Nephron progenitor cell (in vitro differentiated cells): ENCODE results near the gene SORCS2.

ENCODE experiments used
- DNase-seq: peaks from one replicate; pipeline ENCODE4 v3.0.0; 2021
- H3K27ac Mint-ChIP-seq: 2 replicates; pipeline ENCODE4 v1.8.0; 2021; ENCODE audit warnings: mild to moderate bottlenecking, moderate library complexity, mixed read lengths
- H3K27me3 Mint-ChIP-seq: 2 replicates; pipeline ENCODE4 v1.8.0; 2021; ENCODE audit warnings: mild to moderate bottlenecking, low read depth, mixed read lengths; ENCODE audit not compliant: poor library complexity
- H3K36me3 Mint-ChIP-seq: 2 replicates; pipeline ENCODE4 v1.8.0; 2021; ENCODE audit warnings: low read depth, mixed read lengths
- H3K4me1 Mint-ChIP-seq: 2 replicates; pipeline ENCODE4 v1.8.0; 2021; ENCODE audit warnings: mixed read lengths
- H3K4me3 Mint-ChIP-seq: 2 replicates; pipeline ENCODE4 v1.8.0; 2021; ENCODE audit warnings: mild to moderate bottlenecking, moderate library complexity, mixed read lengths
- H3K9me3 Mint-ChIP-seq: 2 replicates; pipeline ENCODE4 v1.8.0; 2021; ENCODE audit warnings: mild to moderate bottlenecking, moderate library complexity, mixed read lengths
- TF ChIP-seq, protein P1 (sequence below): fragments of 200-600 bp; sonication (generic); IDR thresholded peaks from 2 replicates; pipeline ENCODE4 v1.5.0; 2021; ENCODE audit warnings: antibody characterized with exemption

Gene SORCS2

DNA sequence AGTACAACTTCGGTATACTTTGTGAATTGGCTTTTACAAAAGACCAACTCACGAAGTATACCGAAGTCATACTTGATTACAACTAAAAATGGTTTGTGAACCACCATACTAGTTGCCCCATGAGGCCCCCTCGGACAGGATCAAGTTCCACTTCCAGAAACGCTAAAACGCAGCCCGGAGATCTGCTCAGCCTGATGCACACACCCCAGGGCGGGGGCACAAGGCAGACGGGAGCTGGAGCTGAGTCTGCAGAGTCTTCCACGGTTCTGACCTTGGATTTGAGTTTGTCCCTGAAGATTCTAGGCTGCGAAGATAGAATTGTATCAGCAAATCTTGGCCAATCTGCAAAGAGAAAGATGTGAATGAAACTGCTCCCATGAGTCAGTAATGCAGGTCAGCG, 118.1 kb downstream of the SORCS2 start:
- Mint-ChIP-seq H3K36me3 (no peaks in the 10 kb centered on the region), H3K9me3 (no peaks in the 10 kb centered on the region), H3K4me1 (peaks cover 72% of the 10 kb centered on the region), H3K27ac (no peak overlapping the region), H3K4me3 (no peak overlapping the region), H3K27me3 (peaks cover 8% of the 10 kb centered on the region)
- TF ChIP-seq, protein P1, sequence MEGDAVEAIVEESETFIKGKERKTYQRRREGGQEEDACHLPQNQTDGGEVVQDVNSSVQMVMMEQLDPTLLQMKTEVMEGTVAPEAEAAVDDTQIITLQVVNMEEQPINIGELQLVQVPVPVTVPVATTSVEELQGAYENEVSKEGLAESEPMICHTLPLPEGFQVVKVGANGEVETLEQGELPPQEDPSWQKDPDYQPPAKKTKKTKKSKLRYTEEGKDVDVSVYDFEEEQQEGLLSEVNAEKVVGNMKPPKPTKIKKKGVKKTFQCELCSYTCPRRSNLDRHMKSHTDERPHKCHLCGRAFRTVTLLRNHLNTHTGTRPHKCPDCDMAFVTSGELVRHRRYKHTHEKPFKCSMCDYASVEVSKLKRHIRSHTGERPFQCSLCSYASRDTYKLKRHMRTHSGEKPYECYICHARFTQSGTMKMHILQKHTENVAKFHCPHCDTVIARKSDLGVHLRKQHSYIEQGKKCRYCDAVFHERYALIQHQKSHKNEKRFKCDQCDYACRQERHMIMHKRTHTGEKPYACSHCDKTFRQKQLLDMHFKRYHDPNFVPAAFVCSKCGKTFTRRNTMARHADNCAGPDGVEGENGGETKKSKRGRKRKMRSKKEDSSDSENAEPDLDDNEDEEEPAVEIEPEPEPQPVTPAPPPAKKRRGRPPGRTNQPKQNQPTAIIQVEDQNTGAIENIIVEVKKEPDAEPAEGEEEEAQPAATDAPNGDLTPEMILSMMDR, result no peak
- DNase-seq, result no peak

DNA sequence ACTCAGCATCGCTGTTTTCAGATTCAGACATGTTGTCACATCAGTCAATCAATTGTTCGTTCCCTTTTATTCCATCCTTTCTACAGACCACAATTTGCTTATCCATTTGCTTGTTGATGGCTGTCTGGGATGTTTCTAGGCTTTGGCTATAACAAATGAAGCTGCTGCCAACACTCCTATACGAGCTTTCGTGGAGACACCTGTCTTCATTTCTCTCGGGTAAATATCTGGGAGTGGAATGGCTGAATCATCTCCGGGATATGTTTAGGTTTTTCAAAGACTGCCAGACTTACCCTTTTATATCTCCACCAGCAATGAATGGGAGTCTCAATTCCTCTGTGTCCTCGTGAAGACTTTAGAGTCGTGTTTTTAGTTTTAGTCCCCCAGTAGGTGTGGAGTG, 118.9 kb downstream of the SORCS2 start:
- peaks cover 8% of the 10 kb centered on the region for H3K27me3 Mint-ChIP-seq
- H3K27ac Mint-ChIP-seq, result peak overlapping the region; percentile 4
- no peak overlapping the region for H3K4me3 Mint-ChIP-seq
- no peak for DNase-seq
- peaks cover 67% of the 10 kb centered on the region for H3K4me1 Mint-ChIP-seq
- TF ChIP-seq, protein P1, result no peak
- H3K9me3 Mint-ChIP-seq, result no peaks in the 10 kb centered on the region
- no peaks in the 10 kb centered on the region for H3K36me3 Mint-ChIP-seq

DNA sequence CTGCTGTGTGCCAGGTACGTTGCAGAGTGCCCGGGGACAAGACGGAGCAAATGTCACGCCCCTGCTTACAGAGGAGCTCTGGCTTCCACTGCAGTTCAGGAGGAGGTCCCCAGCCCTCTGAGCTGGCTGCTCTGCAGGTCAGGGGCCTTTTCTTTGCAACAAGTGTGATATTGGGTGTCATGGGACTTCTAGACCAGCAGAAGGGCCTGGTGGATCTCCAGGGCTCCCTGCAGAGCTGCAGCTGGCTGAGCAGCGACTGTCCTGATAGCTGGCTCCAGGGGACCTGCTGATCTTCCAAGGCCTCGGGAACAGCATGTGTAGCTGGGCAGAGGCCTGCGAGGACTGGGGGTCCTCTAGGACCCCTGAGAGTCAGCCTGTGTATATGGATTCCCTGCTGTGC, 120.4 kb downstream of the SORCS2 start:
- Mint-ChIP-seq H3K9me3 (no peaks in the 10 kb centered on the region), H3K27me3 (peaks cover 8% of the 10 kb centered on the region), H3K36me3 (no peaks in the 10 kb centered on the region), H3K4me3 (no peak overlapping the region), H3K4me1 (peaks cover 55% of the 10 kb centered on the region), H3K27ac (peak overlapping the region; percentile 34)
- DNase-seq, result no peak
- TF ChIP-seq, protein P1, result no peak

DNA sequence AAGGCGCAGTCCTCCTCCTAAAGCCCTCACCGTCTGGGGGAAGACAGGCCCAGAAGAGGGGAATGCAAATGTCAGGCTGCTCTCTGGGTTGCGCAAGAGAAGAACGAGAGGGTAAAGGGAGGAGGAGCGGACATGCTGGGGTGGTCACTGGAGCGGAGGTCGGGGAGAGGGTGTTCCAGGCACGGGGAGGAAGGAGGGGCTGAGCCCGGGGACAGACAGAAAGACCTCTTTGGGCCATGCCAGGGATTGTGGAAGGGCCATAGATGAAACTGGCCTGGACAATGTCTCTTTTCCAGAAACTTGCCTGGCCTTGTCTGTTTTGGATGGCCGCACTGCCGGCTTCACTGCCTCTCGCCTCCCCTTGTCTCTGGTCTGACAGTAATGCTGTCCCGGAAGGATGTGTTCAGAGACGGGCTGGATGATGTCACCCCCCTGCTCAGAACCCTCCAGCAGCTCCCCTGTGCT, 121.0 kb downstream of the SORCS2 start:
- DNase-seq, result no peak
- peaks cover 7% of the 10 kb centered on the region for H3K27me3 Mint-ChIP-seq
- peaks cover 1% of the 10 kb centered on the region for H3K9me3 Mint-ChIP-seq
- H3K4me3 Mint-ChIP-seq, result no peak overlapping the region
- H3K27ac Mint-ChIP-seq, result peak overlapping the region; percentile 83
- TF ChIP-seq, protein P1, result no peak
- H3K4me1 Mint-ChIP-seq, result peaks cover 51% of the 10 kb centered on the region
- peaks cover under 1% of the 10 kb centered on the region for H3K36me3 Mint-ChIP-seq

DNA sequence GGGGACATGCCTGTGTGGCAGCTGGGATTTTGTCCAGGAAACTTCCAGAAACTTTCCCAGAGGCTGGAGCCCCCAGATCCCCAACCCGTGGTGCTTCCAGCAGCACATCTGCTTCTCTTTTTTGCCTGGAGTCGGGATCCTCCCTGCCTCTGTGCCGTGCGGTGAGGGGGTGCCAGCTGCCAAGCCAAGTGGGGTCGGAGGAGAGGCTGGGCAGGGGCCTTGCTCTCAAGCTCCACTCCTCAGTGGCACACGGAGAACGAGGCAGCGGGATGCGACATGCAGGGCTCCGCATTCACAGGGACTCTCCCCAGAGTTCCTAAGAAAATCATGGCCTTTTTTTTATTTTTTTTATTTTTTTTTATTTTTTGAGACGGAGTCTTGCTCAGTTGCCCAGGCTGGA, 121.7 kb downstream of the SORCS2 start:
- Mint-ChIP-seq H3K9me3 (peaks cover 7% of the 10 kb centered on the region), H3K27ac (no peak overlapping the region)
- DNase-seq, result no peak

DNA sequence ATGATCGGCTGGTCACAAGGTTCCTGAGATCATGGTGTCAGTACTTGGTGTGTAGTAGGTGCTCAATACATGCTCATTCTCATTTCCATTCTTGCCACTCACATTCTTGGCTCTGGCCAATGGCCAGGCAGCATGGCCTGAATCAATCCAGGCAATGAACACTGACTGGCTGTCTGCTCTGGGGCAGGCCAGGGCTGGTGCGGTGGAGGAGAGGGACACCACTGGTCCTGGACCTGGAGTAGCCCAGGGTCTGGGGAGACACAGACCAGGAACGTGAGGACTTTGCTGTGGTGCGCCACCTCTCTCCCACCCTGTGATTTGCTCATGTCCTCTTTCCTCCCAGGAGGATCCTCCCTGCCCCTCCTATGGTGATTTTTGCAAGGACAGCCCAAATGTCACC, 122.9 kb downstream of the SORCS2 start:
- H3K9me3 Mint-ChIP-seq, result peaks cover 19% of the 10 kb centered on the region
- no peak overlapping the region for H3K4me3 Mint-ChIP-seq
- no peak overlapping the region for H3K27ac Mint-ChIP-seq
- H3K4me1 Mint-ChIP-seq, result peaks cover 32% of the 10 kb centered on the region
- peaks cover 11% of the 10 kb centered on the region for H3K36me3 Mint-ChIP-seq
- H3K27me3 Mint-ChIP-seq, result peaks cover 3% of the 10 kb centered on the region
- TF ChIP-seq, protein P1, result no peak
- DNase-seq, result no peak

More for the DNA sequence above, 121.7 kb downstream of the SORCS2 start:
- TF ChIP-seq, protein P1, result no peak
- Mint-ChIP-seq H3K36me3 (peaks cover 7% of the 10 kb centered on the region), H3K4me3 (no peak overlapping the region), H3K4me1 (peaks cover 45% of the 10 kb centered on the region), H3K27me3 (peaks cover 3% of the 10 kb centered on the region)
